ELF-1 (cell line): Measurements from ENCODE around the gene ADAMTS4.
"Not testable (repeated sequence)": the region's sequence is repeated elsewhere in the genome, so short reads cannot be mapped to it uniquely, and the experiment has no call there.

Source experiments
- DNase-seq: peaks from one replicate; pipeline ENCODE4 v3.0.0-alpha.2; 2016; ENCODE audit warnings: low read depth, low spot score

Gene ADAMTS4

GRCh38 chr1:161198897-161199431, at the start of gene ADAMTS4:
TSS of gene ADAMTS4 (minus strand) at chr1:161199054. CDS start at chr1:161198627, 427 bp downstream.
- peak; percentile 56 for DNase-seq

- no peak for DNase-seq
Observed at GRCh38 chr1:161244888-161245287, 46.0 kb upstream of the ADAMTS4 start.

- no peak for DNase-seq
Observed at GRCh38 chr1:161242313-161242712, 43.5 kb upstream of the ADAMTS4 start.

- DNase-seq = no peak
Observed at GRCh38 chr1:161241682-161242081, 42.8 kb upstream of the ADAMTS4 start.

- DNase-seq = no peak
Observed at GRCh38 chr1:161238039-161238473, 39.2 kb upstream of the ADAMTS4 start, which contains the start of gene NR1I3. TSS of gene NR1I3 (minus strand) at chr1:161238203. CDS start at chr1:161236565, 1,638 bp downstream.

GRCh38 chr1:161235957-161236775, 37.3 kb upstream of the ADAMTS4 start:
- no peak for DNase-seq

GRCh38 chr1:161233102-161233501, 34.2 kb upstream of the ADAMTS4 start:
- no peak for DNase-seq

GRCh38 chr1:161230762-161231161, 31.9 kb upstream of the ADAMTS4 start:
- no peak for DNase-seq

- no peak for DNase-seq
Observed at GRCh38 chr1:161229896-161230295, 31.0 kb upstream of the ADAMTS4 start.

GRCh38 chr1:161228032-161228431, 29.2 kb upstream of the ADAMTS4 start:
- no peak for DNase-seq

GRCh38 chr1:161227196-161227871, 28.5 kb upstream of the ADAMTS4 start:
- DNase-seq = peak; percentile 86

- DNase-seq = no peak
Observed at GRCh38 chr1:161226759-161227158, 27.9 kb upstream of the ADAMTS4 start.

- DNase-seq = no peak
Observed at GRCh38 chr1:161226320-161226711, 27.5 kb upstream of the ADAMTS4 start.

GRCh38 chr1:161225534-161226319, 26.9 kb upstream of the ADAMTS4 start, which contains the start of gene TOMM40L:
TSS of gene TOMM40L (plus strand) at chr1:161226060. CDS start at chr1:161226490, 430 bp downstream.
- DNase-seq = peak; percentile 100

- no peak for DNase-seq
Observed at GRCh38 chr1:161225178-161225533, 26.3 kb upstream of the ADAMTS4 start.

- DNase-seq = not testable (repeated sequence)
Observed at GRCh38 chr1:161224695-161225087, 25.8 kb upstream of the ADAMTS4 start.

- no peak for DNase-seq
Observed at GRCh38 chr1:161223805-161224694, 25.2 kb upstream of the ADAMTS4 start.

GRCh38 chr1:161222175-161223019, 23.5 kb upstream of the ADAMTS4 start:
- DNase-seq = no peak

- no peak for DNase-seq
Observed at GRCh38 chr1:161220002-161220401, 21.1 kb upstream of the ADAMTS4 start.
